ENCODE results near the gene RPH3AL. TPM values are rescaled to one million over a fixed set of nuclear protein-coding genes. Genes with fewer than 3 reads are reported as not detected.

RPH3AL gene
- total RNA-seq, 4 donors from 2014 or later: 10.0 to 51.1 (median 25.7) TPM

DNA sequence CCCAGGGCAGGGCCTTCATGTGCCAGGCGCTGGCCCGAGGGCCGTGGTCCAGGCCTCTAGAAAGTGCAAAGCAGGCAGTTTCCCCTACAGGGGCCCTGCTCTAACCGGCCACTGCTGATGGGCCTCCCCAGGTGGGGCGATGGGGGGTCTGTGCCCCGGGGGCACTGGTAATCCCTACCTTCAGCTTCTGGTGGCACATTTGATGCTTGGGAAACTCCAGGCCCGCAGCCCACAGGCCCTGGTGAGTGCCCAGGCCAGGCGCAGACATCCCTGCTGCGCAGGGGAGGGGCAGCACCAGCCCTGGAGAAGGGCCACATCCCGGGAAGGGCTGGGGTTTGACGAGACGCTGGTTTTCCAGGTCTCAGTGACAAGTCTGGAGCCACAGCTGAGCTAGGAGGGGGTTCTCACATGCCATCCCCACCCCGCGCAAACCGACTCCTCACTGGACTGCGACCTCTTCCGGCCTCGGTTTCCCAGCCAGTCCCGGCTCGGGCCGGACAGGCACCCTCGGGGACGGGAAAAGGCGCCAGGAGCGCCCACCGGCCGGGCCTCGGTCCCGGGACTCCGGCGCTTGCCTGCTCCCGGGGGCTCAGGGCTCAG, 172.7 kb downstream of the RPH3AL start:
- ATAC-seq (ENCODE audit: low FRiP score) (no peak), DNase-seq (ENCODE audit: low spot score) (no peak)
- no peak for TF ChIP-seq CTCF (IDR thresholded peaks at IDR 0.05)

DNA sequence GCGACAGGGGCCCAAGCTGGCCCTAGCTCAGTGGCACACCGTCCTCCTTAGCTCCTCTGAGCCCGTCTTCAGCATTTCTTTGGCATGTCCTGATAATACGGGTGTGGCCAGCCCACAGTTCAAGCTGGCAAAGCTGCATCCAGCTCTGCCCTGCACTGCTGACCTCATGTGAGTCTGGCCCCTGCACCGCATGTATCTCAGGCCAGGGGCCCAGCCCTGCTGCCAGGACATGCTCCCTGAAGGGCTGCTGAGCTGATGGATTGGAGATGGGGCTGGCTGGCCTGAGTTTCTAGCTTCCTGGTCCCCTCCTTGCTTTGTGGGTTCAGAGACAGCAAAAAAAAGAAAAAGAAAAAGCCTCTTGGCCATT, 173.6 kb downstream of the RPH3AL start:
- ATAC-seq (ENCODE audit: low FRiP score): no peak
- DNase-seq (ENCODE audit: low spot score): no peak
- TF ChIP-seq CTCF (IDR thresholded peaks at IDR 0.05): no peak

DNA sequence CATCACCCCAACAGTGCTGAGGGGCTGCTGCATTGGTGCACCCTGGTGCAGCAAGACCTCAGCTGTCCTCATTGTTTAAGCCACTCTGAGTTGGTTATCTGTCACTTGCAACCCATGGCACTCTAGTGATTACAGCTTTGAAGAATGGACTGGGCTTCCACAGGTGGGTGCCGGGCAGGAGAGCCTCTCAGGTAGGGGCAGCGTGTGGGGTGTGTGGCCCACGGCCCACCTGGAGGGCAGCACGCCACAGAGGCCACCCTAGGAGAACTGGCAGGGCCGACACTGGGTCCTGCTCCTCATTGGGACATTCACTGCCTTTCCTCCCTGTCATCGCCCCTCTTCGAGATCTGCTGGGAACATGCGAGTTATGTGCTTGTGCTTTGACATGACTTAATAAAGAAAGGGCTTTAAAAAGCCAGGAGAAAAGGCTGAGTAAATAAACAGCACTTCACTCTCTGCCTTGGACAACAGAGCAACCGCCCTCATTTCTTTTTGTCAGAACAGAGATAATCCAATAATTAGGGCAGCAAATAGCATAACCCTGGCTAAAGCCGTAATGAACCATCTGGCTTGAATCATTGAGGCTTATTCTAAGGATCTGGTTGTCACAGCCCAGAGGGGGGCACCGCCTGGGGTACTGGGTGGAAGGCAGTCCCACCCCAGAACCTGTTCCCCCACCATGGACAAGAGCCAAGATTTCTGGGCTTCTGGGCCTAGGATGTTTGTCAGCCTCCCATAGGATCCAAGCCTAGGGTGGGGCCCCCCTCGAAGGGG, 174.1 kb downstream of the RPH3AL start:
- no peak for DNase-seq (ENCODE audit: low spot score)
- TF ChIP-seq CTCF (IDR thresholded peaks at IDR 0.05): no peak
- ATAC-seq (ENCODE audit: low FRiP score): no peak

DNA sequence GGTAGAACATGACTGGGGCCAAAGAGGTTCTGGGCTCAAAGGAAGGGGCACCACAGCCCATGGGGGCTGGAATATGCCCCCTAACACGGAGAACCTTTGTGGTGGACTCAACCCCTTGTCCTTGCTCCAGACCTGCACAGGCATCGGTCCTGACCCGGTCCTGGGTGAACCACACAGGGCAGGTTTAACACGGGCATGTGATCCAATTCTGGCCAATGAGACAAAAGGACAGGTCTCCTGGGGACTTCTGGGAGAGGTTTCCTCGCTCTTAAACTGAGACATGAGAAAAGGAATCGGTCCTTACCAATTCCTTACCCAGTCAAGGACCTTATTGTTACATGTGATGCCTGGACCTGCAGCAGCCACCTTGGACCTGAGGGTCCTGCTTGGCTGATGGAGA, 174.8 kb downstream of the RPH3AL start:
- no peak for TF ChIP-seq CTCF (IDR thresholded peaks at IDR 0.05)
- no peak for DNase-seq (ENCODE audit: low spot score)
- no peak for ATAC-seq (ENCODE audit: low FRiP score)

GRCh38 chr17:177155-177554, 175.5 kb downstream of the RPH3AL start:
- DNase-seq (ENCODE audit: low spot score) (no peak), ATAC-seq (ENCODE audit: low FRiP score) (no peak)
- no peak for TF ChIP-seq CTCF (IDR thresholded peaks at IDR 0.05)

DNA sequence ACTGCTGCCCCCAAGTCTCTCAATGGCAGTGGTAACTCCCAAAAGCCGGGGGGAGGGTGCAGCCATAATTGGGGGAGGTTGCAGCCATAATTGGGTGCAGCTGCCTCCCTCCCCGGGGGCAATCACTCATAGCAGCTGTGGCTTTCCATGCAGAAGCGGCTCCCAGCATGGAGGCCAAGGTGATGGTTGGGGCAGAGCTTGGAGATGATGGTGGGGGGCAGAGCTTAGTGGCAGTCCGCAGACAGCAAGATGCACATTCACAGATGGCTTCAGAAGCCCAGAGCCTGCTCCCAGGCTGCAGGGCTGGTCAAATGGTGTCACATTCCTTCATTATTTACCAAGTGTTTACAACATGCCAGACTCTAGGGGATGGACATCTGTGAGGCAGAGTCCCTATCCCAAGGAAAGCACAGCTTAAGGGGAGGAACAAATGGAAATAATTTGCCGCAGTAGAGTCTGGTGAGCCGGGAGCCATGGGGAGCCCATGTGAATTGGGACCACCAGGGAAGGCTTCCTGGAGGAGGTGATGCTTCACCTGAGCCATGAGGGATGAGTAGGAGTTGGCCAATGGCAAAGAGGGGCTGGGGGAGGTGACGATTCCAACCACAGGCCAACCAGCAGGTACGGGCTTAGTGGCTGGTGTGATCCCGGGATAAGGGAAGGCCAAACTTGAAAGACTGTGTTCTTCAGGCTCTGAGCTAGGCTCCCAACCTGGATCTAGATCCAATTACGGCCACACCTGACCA, 179.3 kb downstream of the RPH3AL start:
- no peak for ATAC-seq (ENCODE audit: low FRiP score)
- no peak for DNase-seq (ENCODE audit: low spot score)
- TF ChIP-seq CTCF (IDR thresholded peaks at IDR 0.05): no peak

Measured in omental fat pad (tissue), 4 donors.